ENCODE measurements around the gene ASTN1.

GRCh38 chr1:176919386-176920378 lies 244.8 kb downstream of the ASTN1 start:
- TF ChIP-seq CTCF (IDR thresholded peaks at IDR 0.05; ENCODE audit: poor library complexity): no peak
- no peak for TF ChIP-seq EZH2phosphoT487 (IDR thresholded peaks at IDR 0.05; ENCODE audit: low read depth, severe bottlenecking, unreplicated experiment)
